Measurements from ENCODE around the gene SLC9A6.
"Not testable (repeated sequence)": the region's sequence is repeated elsewhere in the genome, so short reads cannot be mapped to it uniquely, and the experiment has no call there.

SLC9A6 gene

GRCh38 chrX:136063340-136064079, 78.3 kb downstream of the SLC9A6 start:
- DNase-seq (ENCODE audit: low read depth in 2 of 2) = no peak

- no peak for DNase-seq (ENCODE audit: low read depth in 2 of 2)
Observed at GRCh38 chrX:136064661-136065043, 79.4 kb downstream of the SLC9A6 start.

- no peak for DNase-seq (ENCODE audit: low read depth in 2 of 2)
Observed at GRCh38 chrX:136065044-136065671, 79.9 kb downstream of the SLC9A6 start.

GRCh38 chrX:136067097-136067496, 81.9 kb downstream of the SLC9A6 start:
- no peak for DNase-seq (ENCODE audit: low read depth in 2 of 2)

GRCh38 chrX:136067966-136068365, 82.7 kb downstream of the SLC9A6 start:
- DNase-seq (ENCODE audit: low read depth in 2 of 2) = no peak

GRCh38 chrX:136076942-136077341, 91.7 kb downstream of the SLC9A6 start:
- no peak for DNase-seq (ENCODE audit: low read depth in 2 of 2)

- no peak for DNase-seq (ENCODE audit: low read depth in 2 of 2)
Observed at GRCh38 chrX:136080766-136081165, 95.5 kb downstream of the SLC9A6 start.

GRCh38 chrX:136086521-136086920, 101.3 kb downstream of the SLC9A6 start:
- no peak for DNase-seq (ENCODE audit: low read depth in 2 of 2)

GRCh38 chrX:136091898-136092297, 106.7 kb downstream of the SLC9A6 start:
- DNase-seq (ENCODE audit: low read depth in 2 of 2) = not testable (repeated sequence)

GRCh38 chrX:136094962-136095361, 109.7 kb downstream of the SLC9A6 start:
- DNase-seq (ENCODE audit: low read depth in 2 of 2) = no peak
